Suprapubic skin (tissue), 4 donors: Measurements from ENCODE around the gene STRIP2. TPM values are rescaled to one million over a fixed set of nuclear protein-coding genes. Genes with fewer than 3 reads are reported as not detected.

Experiments used
- DNase-seq, 2 donors: peaks; one replicate each; pipeline ENCODE4 v3.0.0-alpha.2; 2019; ENCODE audit warnings: low spot score in 2 of 2
- H3K27ac ChIP-seq: fragments of 200-600 bp; sonication (generic); one replicate; pipeline ENCODE4 v1.5.1; 2019
- H3K27me3 ChIP-seq: fragments of 200-600 bp; sonication (generic); one replicate; pipeline ENCODE4 v1.5.1; 2019
- H3K36me3 ChIP-seq: fragments of 200-600 bp; sonication (generic); one replicate; pipeline ENCODE4 v1.5.1; 2019
- H3K4me1 ChIP-seq: fragments of 200-600 bp; sonication (generic); one replicate; pipeline ENCODE4 v1.5.1; 2019
- H3K4me3 ChIP-seq: fragments of 200-600 bp; sonication (generic); one replicate; pipeline ENCODE4 v1.5.1; 2019; ENCODE audit warnings: mild to moderate bottlenecking
- H3K9me3 ChIP-seq: fragments of 200-600 bp; sonication (generic); one replicate; pipeline ENCODE4 v1.5.1; 2019
- CTCF ChIP-seq, 2 donors: fragments of 200-600 bp in 1 of 2; fragments of 450-650 bp in 1 of 2; sonication (generic) in 1 of 2; IDR thresholded peaks; one replicate each; pipeline ENCODE4 v1.5.1; 2016 to 2019; ENCODE audit warnings: antibody characterized with exemption in 2 of 2, mild to moderate bottlenecking in 1 of 2, moderate library complexity in 1 of 2
- EP300 ChIP-seq: sonication (generic); formaldehyde crosslinking; IDR thresholded peaks from one replicate; pipeline ENCODE4 v1.6.1; 2017; ENCODE audit warnings: antibody characterized with exemption
- POLR2A ChIP-seq, 2 donors: fragments of 450-650 bp; IDR thresholded peaks; one replicate each; pipeline ENCODE4 v1.6.1; 2017; ENCODE audit warnings: antibody characterized with exemption in 2 of 2, mild to moderate bottlenecking in 2 of 2, moderate library complexity in 2 of 2
- POLR2AphosphoS5 ChIP-seq, 3 donors: sonication (generic); formaldehyde crosslinking; IDR thresholded peaks; one replicate each; pipeline ENCODE4 v1.6.1; 2017; ENCODE audit warnings: antibody characterized with exemption in 3 of 3
- WGBS: methylation state at CpG from one replicate; pipeline ENCODE4 v1.1.5; 2018; 5-methylcytosine and 5-hydroxymethylcytosine counted together
- total RNA-seq, 4 donors: library from RNA; depleted of rRNA; stranded (reverse); fragments of >200 nt; gene quantifications; one replicate each; pipeline ENCODE4 v1.1.0, GENCODE V29; 2016

STRIP2 gene
- total RNA-seq, 4 donors from 2014 or later: 0.23 to 1.6 (median 0.69) TPM

GRCh38 chr7:129452589-129453231 lies 18.5 kb downstream of the STRIP2 start:
- Histone ChIP-seq H3K27me3 (no peaks in the 10 kb centered on the region), H3K9me3 (no peaks in the 10 kb centered on the region), H3K27ac (no peak overlapping the region), H3K4me1 (no peaks in the 10 kb centered on the region), H3K36me3 (no peaks in the 10 kb centered on the region), H3K4me3 (no peak overlapping the region)
- no peak for TF ChIP-seq CTCF (IDR thresholded peaks at IDR 0.05)
- TF ChIP-seq POLR2A (IDR thresholded peaks at IDR 0.05): no peak
- no peak for TF ChIP-seq POLR2AphosphoS5 (IDR thresholded peaks at IDR 0.05)
- TF ChIP-seq EP300: no peak
- DNase-seq: peak in 1 of 2 donors; percentile 2
- 85% methylated on average over 2 of the region's 2 CpGs for WGBS

GRCh38 chr7:129453510-129454248 lies 19.4 kb downstream of the STRIP2 start:
- H3K27ac ChIP-seq: no peak overlapping the region
- H3K4me1 ChIP-seq: no peaks in the 10 kb centered on the region
- H3K4me3 ChIP-seq: no peak overlapping the region
- TF ChIP-seq POLR2AphosphoS5 (IDR thresholded peaks at IDR 0.05) (no peak), EP300 (no peak), POLR2A (IDR thresholded peaks at IDR 0.05) (no peak), CTCF (IDR thresholded peaks at IDR 0.05) (no peak)
- no peaks in the 10 kb centered on the region for H3K9me3 ChIP-seq
- H3K36me3 ChIP-seq: no peaks in the 10 kb centered on the region
- 90% methylated on average over 1 of the region's 1 CpG for WGBS
- no peaks in the 10 kb centered on the region for H3K27me3 ChIP-seq
- peak in 1 of 2 donors; percentile 26 for DNase-seq

- H3K36me3 ChIP-seq: no peaks in the 10 kb centered on the region
- WGBS: 90% methylated on average over 4 of the region's 4 CpGs
- H3K4me1 ChIP-seq: no peaks in the 10 kb centered on the region
- no peak for DNase-seq
- H3K9me3 ChIP-seq: no peaks in the 10 kb centered on the region
- H3K27me3 ChIP-seq: no peaks in the 10 kb centered on the region
- no peak overlapping the region for H3K27ac ChIP-seq
- TF ChIP-seq POLR2A (IDR thresholded peaks at IDR 0.05) (no peak), EP300 (no peak), CTCF (IDR thresholded peaks at IDR 0.05) (no peak), POLR2AphosphoS5 (IDR thresholded peaks at IDR 0.05) (no peak)
- H3K4me3 ChIP-seq: no peak overlapping the region
These were observed 20.0 kb downstream of the STRIP2 start for GRCh38 chr7:129454249-129454551.

- Histone ChIP-seq H3K4me3 (no peak overlapping the region), H3K4me1 (no peaks in the 10 kb centered on the region), H3K36me3 (no peaks in the 10 kb centered on the region), H3K9me3 (no peaks in the 10 kb centered on the region), H3K27me3 (no peaks in the 10 kb centered on the region), H3K27ac (no peak overlapping the region)
- no peak for TF ChIP-seq POLR2A (IDR thresholded peaks at IDR 0.05)
- no peak for TF ChIP-seq EP300
- no peak for TF ChIP-seq CTCF (IDR thresholded peaks at IDR 0.05)
- no peak for TF ChIP-seq POLR2AphosphoS5 (IDR thresholded peaks at IDR 0.05)
- peak in 1 of 2 donors; percentile 67 for DNase-seq
- WGBS: 92% methylated on average over 10 of the region's 10 CpGs
These were observed 22.2 kb downstream of the STRIP2 start for GRCh38 chr7:129456421-129456820.

DNA sequence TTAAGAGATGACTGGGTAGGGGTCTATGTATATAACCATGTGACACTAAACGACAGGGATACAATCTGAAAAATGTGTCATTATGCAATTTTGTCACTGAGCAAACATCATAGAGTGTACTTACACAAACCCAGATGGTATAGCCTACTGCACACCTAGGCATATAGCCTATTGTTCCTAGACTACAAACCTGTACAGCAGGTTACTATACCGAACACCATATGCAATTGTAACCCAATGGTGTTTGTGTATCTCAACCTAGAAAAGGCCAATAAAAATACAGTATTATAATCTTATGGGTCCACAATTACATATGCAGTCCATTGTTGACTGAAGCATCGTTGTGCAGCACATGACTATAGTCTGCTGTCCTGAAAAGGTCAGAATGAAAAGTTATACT lies 22.9 kb downstream of the STRIP2 start:
- Histone ChIP-seq H3K4me3 (no peak overlapping the region), H3K36me3 (no peaks in the 10 kb centered on the region), H3K9me3 (no peaks in the 10 kb centered on the region), H3K27ac (no peak overlapping the region), H3K27me3 (no peaks in the 10 kb centered on the region), H3K4me1 (no peaks in the 10 kb centered on the region)
- 87% methylated on average over 3 of the region's 3 CpGs for WGBS
- DNase-seq: no peak
- TF ChIP-seq POLR2A (IDR thresholded peaks at IDR 0.05) (no peak), POLR2AphosphoS5 (IDR thresholded peaks at IDR 0.05) (no peak), CTCF (IDR thresholded peaks at IDR 0.05) (no peak), EP300 (no peak)
